K562 (cell line): ENCODE data around the gene SH2D4B. TPM values are rescaled to one million over a fixed set of nuclear protein-coding genes. Genes with fewer than 3 reads are reported as not detected.

Experiments
- CC2D1A ChIP-seq: fragments of 450-650 bp; IDR thresholded peaks from 2 replicates; pipeline ENCODE4 v1.6.1; 2017; ENCODE audit warnings: mild to moderate bottlenecking
- E2F8 ChIP-seq: fragments of 450-650 bp; IDR thresholded peaks from 2 replicates; pipeline ENCODE4 v1.7.1; 2018; ENCODE audit warnings: mild to moderate bottlenecking, low read depth; ENCODE audit not compliant: partially characterized antibody
- EP300 ChIP-seq: IDR thresholded peaks from 2 replicates; pipeline ENCODE4 v1.6.1; 2012; ENCODE audit warnings: low read length, improper control_type of control experiment
- HEY1 ChIP-seq: fragments of 250-450 bp; sonication (Bioruptor Pico); IDR thresholded peaks from 2 replicates; pipeline ENCODE4 v1.5.0; 2020; ENCODE audit warnings: mild to moderate bottlenecking, moderate library complexity, borderline replicate concordance
- NEUROD1 ChIP-seq: fragments of 150-350 bp; IDR thresholded peaks from 2 replicates; pipeline ENCODE4 v1.6.1; 2014; ENCODE audit warnings: borderline replicate concordance, low read length, low read depth; ENCODE audit not compliant: partially characterized antibody
- NONO ChIP-seq, 2 experiments: fragments of 200-400 bp in 1 of 2; fragments of 450-650 bp in 1 of 2; formaldehyde crosslinking in 1 of 2; IDR thresholded peaks; 2 replicates each; pipeline ENCODE4 v1.6.1; 2017; ENCODE audit warnings: low read depth in 2 of 2, mild to moderate bottlenecking in 2 of 2, moderate library complexity in 2 of 2, low read length in 1 of 2
- SMC3 ChIP-seq: conservative IDR thresholded peaks from 2 replicates; pipeline ENCODE4 v1.6.1; 2011; ENCODE audit warnings: low read depth, low read length, improper control_type of control experiment; ENCODE audit not compliant: insufficient read depth
- SNIP1 ChIP-seq: fragments of 450-650 bp; IDR thresholded peaks from 2 replicates; pipeline ENCODE4 v1.7.1; 2017; ENCODE audit warnings: low read depth, mild to moderate bottlenecking
- ZBTB2 ChIP-seq: fragments of 450-650 bp; IDR thresholded peaks from 2 replicates; pipeline ENCODE4 v1.6.1; 2016; ENCODE audit warnings: antibody characterized with exemption
- ZFP36 ChIP-seq: fragments of 150-350 bp; IDR thresholded peaks from 2 replicates; pipeline ENCODE4 v1.6.1; 2018; ENCODE audit warnings: low read length, low read depth; ENCODE audit not compliant: partially characterized antibody
- ZNF354B ChIP-seq: fragments of 250-450 bp; sonication (Bioruptor Pico); IDR thresholded peaks from 2 replicates; pipeline ENCODE4 v1.4.0; 2020
- ZNF589 ChIP-seq: fragments of 200-800 bp; sonication (Bioruptor generic); IDR thresholded peaks from 2 replicates; pipeline ENCODE4 v1.6.1; 2016; ENCODE audit warnings: low read depth, missing genetic modification characterization, missing compliant biosample characterization
- ZNF609 ChIP-seq: sonication (generic); formaldehyde crosslinking; IDR thresholded peaks from 2 replicates; pipeline ENCODE4 v1.8.1; 2023; ENCODE audit warnings: missing genetic modification reagents, mild to moderate bottlenecking, borderline replicate concordance
- ZNF707 ChIP-seq: fragments of 250-450 bp; sonication (Bioruptor Pico); conservative IDR thresholded peaks from 2 replicates; pipeline ENCODE4 v1.8.0; 2022; ENCODE audit warnings: inconsistent platforms, mild to moderate bottlenecking, moderate library complexity
- polyA plus RNA-seq, 8 experiments: library from polyadenylated mRNA; depleted of rRNA in 4 of 8; stranded (reverse) in 5 of 8; unstranded in 3 of 8; fragments of >200 nt; fragmentation: Nextera tagmentation in 2 of 8; fragmentation: Illumina TruSeq in 1 of 8; extraction: Ambion mirVana in 2 of 8; extraction: Trizol in 1 of 8; gene quantifications; 2 replicates each; pipeline versions ENCODE4 v1.2.1 to v1.2.3, GENCODE V29; 2011 to 2014; ENCODE audit warnings: inconsistent platforms in 1 of 8, missing spikeins in 1 of 8
- total RNA-seq, 7 experiments: library from RNA; depleted of rRNA in 6 of 7; stranded (reverse); fragments of >200 nt in 6 of 7; fragmentation: Illumina TruSeq in 2 of 7; extraction: Trizol in 2 of 7; gene quantifications; 2 replicates each; pipeline versions ENCODE4 v1.2.1 to v1.2.3, GENCODE V29; 2011 to 2021; ENCODE audit warnings: low replicate concordance in 1 of 7
- TF ChIP-seq, protein P1 (sequence below): fragments of 250-450 bp; sonication (Bioruptor Pico); IDR thresholded peaks from 2 replicates; pipeline ENCODE4 v1.5.0; 2021
- TF ChIP-seq, protein P2 (sequence below): sonication (generic); formaldehyde crosslinking; IDR thresholded peaks from 2 replicates; pipeline ENCODE4 v1.9.0; 2022; ENCODE audit warnings: mild to moderate bottlenecking, missing genetic modification reagents

The SH2D4B gene
- total and polyA plus RNA-seq, 9 of the 15 experiments (the other 6 are each of a cell fraction or from before 2014, with no cell fraction given) = 0.03 to 0.14 (median 0.04) TPM; not detected in 4

DNA sequence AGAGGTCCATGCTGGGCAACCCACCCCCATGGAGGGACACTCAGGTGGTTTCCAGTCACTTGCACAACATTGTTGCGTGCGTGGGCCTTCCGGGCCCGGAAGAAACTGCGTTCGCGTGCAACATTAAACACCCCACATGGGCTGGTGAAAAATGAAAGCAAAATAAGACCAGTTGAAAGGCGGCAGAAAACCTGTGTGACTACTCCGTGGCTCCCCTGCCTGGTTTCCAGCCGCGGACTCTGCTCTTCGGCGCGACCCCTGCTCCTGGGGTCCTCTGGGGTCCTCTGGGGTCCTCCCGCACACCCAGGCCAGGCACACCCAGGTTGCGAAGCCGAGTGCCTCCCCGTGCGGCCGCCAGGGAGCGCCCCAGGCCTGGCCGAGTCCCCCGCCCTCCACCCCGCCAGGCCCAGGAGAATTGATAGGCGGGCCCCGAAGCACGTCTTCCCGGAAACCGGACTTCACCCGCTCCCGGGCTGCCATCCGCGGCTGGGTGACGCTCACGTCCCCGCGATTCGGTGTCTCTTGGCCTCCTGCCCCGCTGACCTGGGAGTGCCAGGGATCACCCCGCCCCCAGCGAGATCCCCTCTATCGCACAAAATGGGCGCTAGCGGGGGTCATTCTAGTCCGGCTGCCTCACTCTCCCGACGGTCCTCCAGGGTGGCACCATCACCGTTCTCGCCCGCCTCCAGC lies 1.9 kb upstream of the SH2D4B start (continued):
- TF ChIP-seq ZBTB2 = no peak
- TF ChIP-seq ZFP36 = no peak
- TF ChIP-seq NONO (IDR thresholded peaks at IDR 0.05; ENCODE audit: low read depth in 2 of 2, low read length in 1 of 2) = no peak
- TF ChIP-seq HEY1 (CRISPR knock-in tag) = no peak
- no peak for TF ChIP-seq CC2D1A
- TF ChIP-seq, protein P1, sequence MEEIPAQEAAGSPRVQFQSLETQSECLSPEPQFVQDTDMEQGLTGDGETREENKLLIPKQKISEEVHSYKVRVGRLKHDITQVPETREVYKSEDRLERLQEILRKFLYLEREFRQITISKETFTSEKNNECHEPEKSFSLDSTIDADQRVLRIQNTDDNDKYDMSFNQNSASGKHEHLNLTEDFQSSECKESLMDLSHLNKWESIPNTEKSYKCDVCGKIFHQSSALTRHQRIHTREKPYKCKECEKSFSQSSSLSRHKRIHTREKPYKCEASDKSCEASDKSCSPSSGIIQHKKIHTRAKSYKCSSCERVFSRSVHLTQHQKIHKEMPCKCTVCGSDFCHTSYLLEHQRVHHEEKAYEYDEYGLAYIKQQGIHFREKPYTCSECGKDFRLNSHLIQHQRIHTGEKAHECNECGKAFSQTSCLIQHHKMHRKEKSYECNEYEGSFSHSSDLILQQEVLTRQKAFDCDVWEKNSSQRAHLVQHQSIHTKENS (CRISPR knock-in tag) = no peak
- no peak for TF ChIP-seq E2F8
- no peak for TF ChIP-seq SNIP1
- no peak for TF ChIP-seq NEUROD1
- no peak for TF ChIP-seq ZNF354B (CRISPR knock-in tag)
- no peak for TF ChIP-seq ZNF609 (CRISPR knock-in tag)
- 0 out of 2 replicates have a peak, but pooled peaks have one; percentile 37 for TF ChIP-seq SMC3
- no peak for TF ChIP-seq ZNF707
- TF ChIP-seq, protein P2, sequence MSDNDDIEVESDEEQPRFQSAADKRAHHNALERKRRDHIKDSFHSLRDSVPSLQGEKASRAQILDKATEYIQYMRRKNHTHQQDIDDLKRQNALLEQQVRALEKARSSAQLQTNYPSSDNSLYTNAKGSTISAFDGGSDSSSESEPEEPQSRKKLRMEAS (CRISPR knock-in tag) = no peak
- no peak for TF ChIP-seq ZNF589 (CRISPR knock-in tag)
- no peak for TF ChIP-seq EP300
